Measurements from ENCODE around the gene STX12. TPM values are rescaled to one million over a fixed set of nuclear protein-coding genes. Genes with fewer than 3 reads are reported as not detected.

The STX12 gene
- total RNA-seq, 1 donor from 2014 or later, result 22.0 TPM

DNA sequence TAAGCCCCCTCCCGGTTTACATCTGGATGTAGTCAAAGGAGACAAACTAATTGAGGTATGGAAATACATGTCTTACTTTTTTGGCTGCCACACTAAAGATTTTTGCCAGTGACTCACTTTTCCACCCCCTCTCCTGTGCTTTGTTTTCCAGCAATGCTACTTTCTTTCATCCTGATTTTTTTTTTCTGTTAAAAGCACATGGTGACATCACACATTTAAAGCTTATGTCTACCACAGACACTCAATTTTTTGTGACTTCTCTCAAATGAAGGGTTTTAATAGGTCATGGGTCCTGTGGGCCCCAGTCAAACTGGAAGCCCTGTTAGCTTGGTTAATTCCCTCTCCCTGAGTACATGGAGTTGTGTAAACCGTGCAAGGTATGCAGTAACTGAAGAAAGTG lies 59.7 kb downstream of the STX12 start:
- Histone ChIP-seq H3K36me3 (peaks cover 19% of the 10 kb centered on the region), H3K27me3 (ENCODE audit: low read depth) (no peaks in the 10 kb centered on the region), H3K4me3 (no peak overlapping the region), H3K9me3 (replicated peaks) (no peaks in the 10 kb centered on the region), H3K27ac (replicated peaks) (no peak overlapping the region), H3K4me1 (peaks cover 40% of the 10 kb centered on the region)
- TF ChIP-seq, protein P1, sequence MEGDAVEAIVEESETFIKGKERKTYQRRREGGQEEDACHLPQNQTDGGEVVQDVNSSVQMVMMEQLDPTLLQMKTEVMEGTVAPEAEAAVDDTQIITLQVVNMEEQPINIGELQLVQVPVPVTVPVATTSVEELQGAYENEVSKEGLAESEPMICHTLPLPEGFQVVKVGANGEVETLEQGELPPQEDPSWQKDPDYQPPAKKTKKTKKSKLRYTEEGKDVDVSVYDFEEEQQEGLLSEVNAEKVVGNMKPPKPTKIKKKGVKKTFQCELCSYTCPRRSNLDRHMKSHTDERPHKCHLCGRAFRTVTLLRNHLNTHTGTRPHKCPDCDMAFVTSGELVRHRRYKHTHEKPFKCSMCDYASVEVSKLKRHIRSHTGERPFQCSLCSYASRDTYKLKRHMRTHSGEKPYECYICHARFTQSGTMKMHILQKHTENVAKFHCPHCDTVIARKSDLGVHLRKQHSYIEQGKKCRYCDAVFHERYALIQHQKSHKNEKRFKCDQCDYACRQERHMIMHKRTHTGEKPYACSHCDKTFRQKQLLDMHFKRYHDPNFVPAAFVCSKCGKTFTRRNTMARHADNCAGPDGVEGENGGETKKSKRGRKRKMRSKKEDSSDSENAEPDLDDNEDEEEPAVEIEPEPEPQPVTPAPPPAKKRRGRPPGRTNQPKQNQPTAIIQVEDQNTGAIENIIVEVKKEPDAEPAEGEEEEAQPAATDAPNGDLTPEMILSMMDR (IDR thresholded peaks at IDR 0.05; ENCODE audit: borderline replicate concordance), result no peak
- no peak for DNase-seq
- intact Hi-C loops (cut with micrococcal nuclease), result no loop called here

DNA sequence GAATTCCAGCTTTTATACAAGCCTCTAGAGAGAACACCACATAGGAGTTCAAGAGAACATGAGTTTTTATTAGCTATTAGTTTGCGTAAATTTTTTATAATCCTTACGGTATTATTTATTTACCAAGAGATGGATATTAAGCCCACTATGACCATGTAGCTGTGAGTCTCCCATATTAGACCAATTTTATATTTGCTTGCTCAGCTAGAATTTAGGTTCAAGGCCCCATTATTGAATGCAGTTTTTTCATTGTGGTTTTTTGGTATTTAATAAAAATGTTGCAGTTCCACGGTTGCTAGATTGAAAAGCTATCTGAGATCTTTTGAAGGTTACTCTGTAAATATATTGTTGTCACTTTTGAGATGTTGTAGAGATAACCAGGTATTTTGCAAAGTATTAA lies 60.5 kb downstream of the STX12 start:
- TF ChIP-seq, protein P1 (IDR thresholded peaks at IDR 0.05; ENCODE audit: borderline replicate concordance), result no peak
- Histone ChIP-seq H3K4me1 (peaks cover 40% of the 10 kb centered on the region), H3K4me3 (no peak overlapping the region), H3K27me3 (ENCODE audit: low read depth) (no peaks in the 10 kb centered on the region), H3K36me3 (peaks cover 19% of the 10 kb centered on the region), H3K27ac (replicated peaks) (no peak overlapping the region), H3K9me3 (replicated peaks) (no peaks in the 10 kb centered on the region)
- no peak for DNase-seq
- intact Hi-C loops (cut with micrococcal nuclease), result no loop called here

DNA sequence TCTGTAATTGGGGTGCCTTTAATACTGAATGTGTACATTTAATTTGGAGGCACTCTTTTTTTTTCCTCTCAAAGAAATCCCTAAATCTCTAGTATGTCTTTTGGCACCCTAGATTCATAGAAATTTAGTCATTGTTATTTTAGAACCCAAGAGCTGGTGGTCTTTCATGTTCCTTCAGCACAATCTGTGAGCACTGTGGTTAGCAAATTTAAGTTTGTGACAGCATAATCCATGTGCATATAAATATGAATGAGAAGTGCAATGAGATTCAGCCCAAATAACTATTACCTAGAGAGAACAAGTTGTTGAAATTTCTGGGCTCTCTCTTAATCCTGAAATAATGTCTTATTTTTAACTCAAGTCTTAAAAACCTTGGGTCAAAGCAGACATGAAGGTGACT lies 62.0 kb downstream of the STX12 start:
- Histone ChIP-seq H3K9me3 (replicated peaks) (no peaks in the 10 kb centered on the region), H3K27ac (replicated peaks) (no peak overlapping the region), H3K4me3 (no peak overlapping the region), H3K4me1 (peaks cover 40% of the 10 kb centered on the region), H3K27me3 (ENCODE audit: low read depth) (no peaks in the 10 kb centered on the region), H3K36me3 (peaks cover 34% of the 10 kb centered on the region)
- TF ChIP-seq, protein P1 (IDR thresholded peaks at IDR 0.05; ENCODE audit: borderline replicate concordance), result no peak
- intact Hi-C loops (cut with micrococcal nuclease), result no loop called here
- DNase-seq, result no peak

DNA sequence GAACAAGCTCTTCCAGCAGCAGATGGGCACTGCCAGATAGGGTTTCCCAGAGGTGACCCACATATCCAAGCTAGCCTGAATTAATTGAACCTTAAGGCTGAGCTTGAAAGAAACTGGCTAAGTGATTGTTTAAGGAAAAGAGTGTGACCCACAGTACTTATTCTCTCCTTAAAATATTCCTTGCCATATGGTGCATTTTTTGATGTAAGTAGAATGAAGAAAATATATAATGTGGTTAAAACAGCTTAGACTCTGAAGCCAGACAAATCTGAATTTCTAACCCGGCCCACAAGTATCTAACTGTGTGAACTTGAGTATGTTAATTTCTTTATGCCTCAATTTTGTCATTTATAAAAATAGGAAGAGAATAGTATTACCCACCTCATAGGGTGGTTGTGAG lies 62.5 kb downstream of the STX12 start:
- Histone ChIP-seq H3K27ac (replicated peaks) (no peak overlapping the region), H3K4me1 (peaks cover 40% of the 10 kb centered on the region), H3K4me3 (no peak overlapping the region), H3K27me3 (ENCODE audit: low read depth) (no peaks in the 10 kb centered on the region), H3K36me3 (peaks cover 38% of the 10 kb centered on the region), H3K9me3 (replicated peaks) (no peaks in the 10 kb centered on the region)
- TF ChIP-seq, protein P1 (IDR thresholded peaks at IDR 0.05; ENCODE audit: borderline replicate concordance), result no peak
- intact Hi-C loops (cut with micrococcal nuclease), result no loop called here
- DNase-seq, result no peak

DNA sequence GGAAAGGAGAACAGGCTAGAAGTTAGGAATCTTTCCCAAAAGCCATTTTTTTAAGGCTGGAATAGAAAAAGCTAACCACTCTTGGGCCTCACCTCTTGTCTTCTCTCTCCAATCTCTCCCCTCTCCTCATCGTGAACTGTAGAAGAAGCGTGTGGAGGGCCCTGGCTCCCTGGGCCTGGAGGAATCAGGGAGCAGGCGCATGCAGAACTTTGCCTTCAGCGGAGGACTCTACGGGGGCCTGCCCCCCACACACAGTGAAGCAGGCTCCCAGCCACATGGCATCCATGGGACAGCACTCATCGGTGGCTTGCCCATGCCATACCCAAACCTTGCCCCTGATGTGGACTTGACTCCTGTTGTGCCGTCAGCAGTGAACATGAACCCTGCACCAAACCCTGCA lies 76.9 kb downstream of the STX12 start:
- no peaks in the 10 kb centered on the region for H3K27me3 ChIP-seq (ENCODE audit: low read depth)
- no peaks in the 10 kb centered on the region for H3K4me1 ChIP-seq
- intact Hi-C loops (cut with micrococcal nuclease), result no loop called here
- H3K9me3 ChIP-seq (replicated peaks), result no peaks in the 10 kb centered on the region
- TF ChIP-seq, protein P1 (IDR thresholded peaks at IDR 0.05; ENCODE audit: borderline replicate concordance), result no peak
- no peak for DNase-seq
- H3K27ac ChIP-seq (replicated peaks), result no peak overlapping the region
- no peak overlapping the region for H3K4me3 ChIP-seq
- peaks cover 69% of the 10 kb centered on the region for H3K36me3 ChIP-seq

DNA sequence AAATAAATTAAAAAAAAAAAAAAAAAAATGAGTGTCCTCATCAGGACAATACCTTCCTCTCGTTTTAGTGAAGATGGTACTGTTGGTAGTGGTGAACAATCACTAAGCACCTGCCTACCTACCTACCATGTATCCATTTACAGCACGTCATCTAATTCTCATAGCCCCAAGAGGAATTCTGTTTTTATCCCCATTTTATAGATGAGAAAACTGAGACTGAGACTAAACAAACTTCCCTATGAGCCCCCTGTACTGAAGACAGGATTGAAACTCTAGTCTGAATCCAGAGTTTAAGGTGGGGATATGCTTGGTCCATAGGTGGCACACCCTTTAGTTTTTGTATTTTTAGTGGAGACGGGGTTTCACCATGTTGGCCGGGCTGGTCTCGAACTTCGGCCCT lies 82.1 kb downstream of the STX12 start:
- TF ChIP-seq, protein P1 (IDR thresholded peaks at IDR 0.05; ENCODE audit: borderline replicate concordance), result no peak

More for the DNA sequence above, 82.1 kb downstream of the STX12 start:
- Histone ChIP-seq H3K4me3 (no peak overlapping the region), H3K27me3 (ENCODE audit: low read depth) (no peaks in the 10 kb centered on the region), H3K27ac (replicated peaks) (no peak overlapping the region), H3K9me3 (replicated peaks) (no peaks in the 10 kb centered on the region), H3K4me1 (peaks cover 7% of the 10 kb centered on the region), H3K36me3 (peaks cover 18% of the 10 kb centered on the region)
- no peak for DNase-seq
- intact Hi-C loops (cut with micrococcal nuclease), result no loop called here
